Cardiac septum (tissue), 1 donor: ENCODE results near the gene MAP4K4. TPM values are rescaled to one million over a fixed set of nuclear protein-coding genes. Genes with fewer than 3 reads are reported as not detected.

Source experiments
- DNase-seq: peaks from one replicate; pipeline ENCODE4 v3.0.0-alpha.2; 2020; ENCODE audit warnings: low spot score
- intact Hi-C: fragments of 100-400 bp; cut with DNase I; formaldehyde crosslinking; loops from one replicate; pipeline ENCODE4 v1.14.0; 2022
- total RNA-seq: library from RNA; stranded (reverse); fragmentation: NEBNext Ultra II Directional; extraction: Animal tissue kit (Norgen Biotek cat#: 25700); gene quantifications from one replicate; pipeline ENCODE4 v1.2.1, GENCODE V29; 2021
- donor health status: DM: no; HTN: no; CAD: no.

The MAP4K4 gene
- total RNA-seq, 1 donor from 2014 or later = 135 TPM

GRCh38 chr2:101690547-101691152 lies 6.9 kb upstream of the MAP4K4 start:
- DNase-seq = no peak
- intact Hi-C loops = loop anchor here (10.0 kb wide), 1 partner anchor 256 kb away; no protein-coding TSS in a partner anchor

GRCh38 chr2:101692041-101692440 lies 5.5 kb upstream of the MAP4K4 start:
- intact Hi-C loops = loop anchor here (10.0 kb wide), 1 partner anchor 257 kb away; no protein-coding TSS in a partner anchor
- no peak for DNase-seq

GRCh38 chr2:101692766-101693165 lies 4.7 kb upstream of the MAP4K4 start:
- intact Hi-C loops = loop anchor here (10.0 kb wide), 1 partner anchor 258 kb away; no protein-coding TSS in a partner anchor
- DNase-seq = no peak

- intact Hi-C loops = loop anchor here (2.0 to 10.0 kb wide), 2 partner anchors 173 to 259 kb away; no protein-coding TSS in a partner anchor
- DNase-seq = no peak
Measured at GRCh38 chr2:101693991-101694588, 3.4 kb upstream of the MAP4K4 start.

GRCh38 chr2:101696272-101697123 lies 1.0 kb upstream of the MAP4K4 start:
- intact Hi-C loops = loop anchor here (2.0 to 10.0 kb wide), 4 partner anchors 41 to 262 kb away; no protein-coding TSS in a partner anchor
- DNase-seq = no peak

- no peak for DNase-seq
- intact Hi-C loops = loop anchor here (2.0 to 10.0 kb wide), 4 partner anchors 39 to 263 kb away; no protein-coding TSS in a partner anchor
Measured at GRCh38 chr2:101698014-101698843, 722 bp downstream of the MAP4K4 start.

GRCh38 chr2:101698844-101699754 lies 1.6 kb downstream of the MAP4K4 start:
- DNase-seq = no peak
- intact Hi-C loops = loop anchor here (2.0 to 10.0 kb wide), 4 partner anchors 38 to 264 kb away; no protein-coding TSS in a partner anchor

GRCh38 chr2:101699755-101700461 lies 2.4 kb downstream of the MAP4K4 start:
- intact Hi-C loops = loop anchor here (2.0 to 10.0 kb wide), 4 partner anchors 37 to 265 kb away; no protein-coding TSS in a partner anchor
- no peak for DNase-seq

- intact Hi-C loops = no loop called here
- no peak for DNase-seq
Measured at GRCh38 chr2:101704046-101704466, 6.5 kb downstream of the MAP4K4 start.

- DNase-seq = no peak
- intact Hi-C loops = no loop called here
Measured at GRCh38 chr2:101704816-101705578, 7.5 kb downstream of the MAP4K4 start.

- intact Hi-C loops = no loop called here
- no peak for DNase-seq
Measured at GRCh38 chr2:101706121-101706818, 8.8 kb downstream of the MAP4K4 start.

- intact Hi-C loops = no loop called here
Measured at GRCh38 chr2:101706819-101707177, 9.3 kb downstream of the MAP4K4 start.

GRCh38 chr2:101710036-101710435 lies 12.5 kb downstream of the MAP4K4 start:
- intact Hi-C loops = no loop called here
- no peak for DNase-seq

More at GRCh38 chr2:101706819-101707177, 9.3 kb downstream of the MAP4K4 start:
- no peak for DNase-seq

- no peak for DNase-seq
- intact Hi-C loops = no loop called here
Measured at GRCh38 chr2:101710471-101711318, 13.2 kb downstream of the MAP4K4 start.

GRCh38 chr2:101714118-101714517 lies 16.6 kb downstream of the MAP4K4 start:
- no peak for DNase-seq
- intact Hi-C loops = no loop called here
